ENCODE measurements around the gene NEDD4L.

Gene NEDD4L

GRCh38 chr18:58025205-58025604 is 18.8 kb upstream of the NEDD4L start:
- no peak for TF ChIP-seq CTCF (IDR thresholded peaks at IDR 0.05; ENCODE audit: control extremely low read depth, extremely low read depth, low read depth, missing control alignments)
- POLR2A ChIA-PET, result no interaction called here
- CTCF ChIA-PET, result interaction anchor here (1.3 kb wide), 1 partner anchor 67 kb away, joined by 3 read pairs; no protein-coding TSS in a partner anchor
- DNase-seq (ENCODE audit: extremely low spot score), result no peak

GRCh38 chr18:58025733-58026132 is 18.3 kb upstream of the NEDD4L start:
- ChIA-PET CTCF (interaction anchor here (1.5 kb wide), 1 partner anchor 96 kb away, joined by 3 read pairs; no protein-coding TSS in a partner anchor), POLR2A (no interaction called here)
- DNase-seq (ENCODE audit: extremely low spot score), result no peak
- TF ChIP-seq CTCF (IDR thresholded peaks at IDR 0.05; ENCODE audit: control extremely low read depth, extremely low read depth, low read depth, missing control alignments), result no peak

- CTCF ChIA-PET, result interaction anchor here (1.5 kb wide), 1 partner anchor 95 kb away, joined by 3 read pairs; no protein-coding TSS in a partner anchor
- no peak for TF ChIP-seq CTCF (IDR thresholded peaks at IDR 0.05; ENCODE audit: control extremely low read depth, extremely low read depth, low read depth, missing control alignments)
- POLR2A ChIA-PET, result no interaction called here
- no peak for DNase-seq (ENCODE audit: extremely low spot score)
These were observed 17.6 kb upstream of the NEDD4L start for GRCh38 chr18:58026395-58026794.

GRCh38 chr18:58026857-58027256 is 17.2 kb upstream of the NEDD4L start:
- CTCF ChIA-PET, result interaction anchor here (1.5 kb wide), 1 partner anchor 95 kb away, joined by 3 read pairs; no protein-coding TSS in a partner anchor
- POLR2A ChIA-PET, result no interaction called here
- no peak for DNase-seq (ENCODE audit: extremely low spot score)
- TF ChIP-seq CTCF (IDR thresholded peaks at IDR 0.05; ENCODE audit: control extremely low read depth, extremely low read depth, low read depth, missing control alignments), result no peak

- no peak for DNase-seq (ENCODE audit: extremely low spot score)
- POLR2A ChIA-PET, result no interaction called here
- no peak for TF ChIP-seq CTCF (IDR thresholded peaks at IDR 0.05; ENCODE audit: control extremely low read depth, extremely low read depth, low read depth, missing control alignments)
- CTCF ChIA-PET, result interaction anchor here (1.5 kb wide), 1 partner anchor 94 kb away, joined by 3 read pairs; no protein-coding TSS in a partner anchor
These were observed 16.7 kb upstream of the NEDD4L start for GRCh38 chr18:58027341-58027740.

GRCh38 chr18:58028109-58028784 is 15.8 kb upstream of the NEDD4L start:
- TF ChIP-seq CTCF (IDR thresholded peaks at IDR 0.05; ENCODE audit: control extremely low read depth, extremely low read depth, low read depth, missing control alignments), result no peak
- POLR2A ChIA-PET, result no interaction called here
- no peak for DNase-seq (ENCODE audit: extremely low spot score)
- CTCF ChIA-PET, result no interaction called here
